Dermis microvascular lymphatic vessel endothelial cell (primary cell): Measurements from ENCODE around the gene FAM76B. TPM values are rescaled to one million over a fixed set of nuclear protein-coding genes. Genes with fewer than 3 reads are reported as not detected.
"Not testable (repeated sequence)": the region's sequence is repeated elsewhere in the genome, so short reads cannot be mapped to it uniquely, and the experiment has no call there.

Experiments used
- DNase-seq, 2 donors: peaks; one replicate each; pipeline versions ENCODE4 v3.0.0 to v3.0.0-alpha.2; 2010; ENCODE audit warnings: low read depth in 2 of 2
- total RNA-seq: library from RNA; depleted of rRNA; stranded (reverse); fragments of >200 nt; gene quantifications from 2 replicates; pipeline ENCODE4 v1.2.1, GENCODE V29; 2014

The FAM76B gene
- total RNA-seq: 17.2 and 18.1 TPM in 2 replicates

DNA sequence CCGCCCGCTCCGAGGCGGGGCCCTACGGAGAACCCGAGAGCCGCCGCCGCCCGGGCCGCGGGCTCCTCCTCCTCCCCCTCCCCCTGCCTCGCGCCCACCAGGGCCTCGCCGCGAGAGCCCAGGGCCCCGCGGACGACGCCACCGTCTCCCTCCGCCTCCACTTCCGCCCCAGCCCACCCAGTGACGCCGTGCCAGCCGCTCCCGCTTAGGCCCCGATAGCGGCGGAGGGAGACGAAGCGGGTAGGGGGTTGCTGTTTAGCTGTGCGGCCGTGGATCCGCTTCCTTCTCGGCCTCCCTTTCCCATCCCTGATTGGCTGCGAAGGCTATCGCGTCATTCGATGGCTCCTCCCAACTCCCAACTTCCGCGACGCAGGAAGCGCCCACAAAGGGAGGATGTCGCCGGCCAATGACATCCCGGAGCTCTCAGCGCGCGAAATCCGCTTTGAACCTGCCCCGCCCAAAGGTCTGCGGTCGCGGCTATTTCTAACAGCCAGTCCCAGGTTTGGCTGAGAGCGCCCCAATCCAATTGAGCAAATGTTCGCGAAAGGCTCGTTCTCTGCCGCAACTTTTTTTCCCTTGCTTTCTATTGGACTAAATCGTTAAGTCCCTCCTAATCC is at the start of gene FAM76B:
Gene FAM76B, minus strand, starts transcription at position 277 of the 617 bp plus-strand sequence. CDS start 304 bp downstream, outside the sequence.
- peak; percentile 98 to 99 for DNase-seq

DNA sequence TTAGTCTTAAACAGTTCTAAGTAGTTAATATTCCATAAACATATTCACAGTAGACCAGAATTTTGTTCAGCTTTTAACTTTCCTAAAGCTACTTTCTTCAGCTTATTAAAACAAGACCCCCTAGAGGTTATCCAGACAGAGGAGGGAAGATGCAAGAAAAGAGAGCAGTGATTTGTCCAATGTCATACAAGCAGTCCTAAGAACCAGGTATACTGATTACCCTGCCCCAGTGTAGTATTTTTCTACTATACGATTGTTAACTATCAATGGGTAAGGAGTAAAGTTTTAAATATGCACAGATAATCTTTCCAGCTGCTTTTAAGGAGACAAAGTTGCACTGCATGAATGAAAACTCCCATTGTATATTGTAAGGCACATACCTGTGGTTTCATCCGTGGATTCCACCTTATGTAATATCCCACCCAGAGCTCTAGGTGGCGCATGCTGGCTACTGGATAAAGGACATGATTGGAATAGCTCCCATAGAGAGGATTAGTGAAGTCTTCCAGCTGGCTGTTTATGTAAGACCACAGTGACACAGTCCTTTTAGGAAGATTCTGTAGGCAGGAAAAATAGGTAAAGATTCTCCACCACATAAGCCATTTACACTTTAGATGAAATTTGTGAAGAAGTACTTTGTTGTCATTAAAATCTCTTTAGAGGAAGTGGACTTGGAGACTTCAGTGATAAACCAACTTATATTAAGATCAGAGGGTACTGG is 46.3 kb upstream of the FAM76B start:
- DNase-seq: peak; percentile 69 to 79

DNA sequence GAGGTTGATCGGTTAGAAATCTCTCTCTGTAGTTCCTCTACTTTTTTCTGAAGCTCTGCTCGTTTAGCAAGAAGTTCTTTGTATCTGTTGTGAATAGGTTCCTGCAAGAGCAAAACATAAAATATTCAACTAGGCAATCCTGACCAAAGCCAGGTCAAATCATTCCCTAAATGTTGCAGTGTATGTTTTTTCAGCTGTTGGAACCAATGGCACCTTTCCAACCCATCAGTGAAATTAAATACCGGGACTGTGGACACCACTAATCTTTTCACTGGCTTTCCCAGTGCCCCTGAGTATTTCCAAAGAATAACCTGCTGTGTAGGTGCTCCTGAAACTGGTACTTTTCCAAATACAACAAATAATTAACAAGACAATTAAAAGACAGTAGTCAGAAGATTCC is 45.8 kb upstream of the FAM76B start:
- peak; percentile 12 to 73 for DNase-seq

- DNase-seq: no peak
These were observed 43.8 kb upstream of the FAM76B start for GRCh38 chr11:95833378-95833777.

GRCh38 chr11:95832763-95833162 is 43.2 kb upstream of the FAM76B start:
- no peak for DNase-seq

GRCh38 chr11:95831198-95831883 is 41.8 kb upstream of the FAM76B start:
- no peak for DNase-seq

DNA sequence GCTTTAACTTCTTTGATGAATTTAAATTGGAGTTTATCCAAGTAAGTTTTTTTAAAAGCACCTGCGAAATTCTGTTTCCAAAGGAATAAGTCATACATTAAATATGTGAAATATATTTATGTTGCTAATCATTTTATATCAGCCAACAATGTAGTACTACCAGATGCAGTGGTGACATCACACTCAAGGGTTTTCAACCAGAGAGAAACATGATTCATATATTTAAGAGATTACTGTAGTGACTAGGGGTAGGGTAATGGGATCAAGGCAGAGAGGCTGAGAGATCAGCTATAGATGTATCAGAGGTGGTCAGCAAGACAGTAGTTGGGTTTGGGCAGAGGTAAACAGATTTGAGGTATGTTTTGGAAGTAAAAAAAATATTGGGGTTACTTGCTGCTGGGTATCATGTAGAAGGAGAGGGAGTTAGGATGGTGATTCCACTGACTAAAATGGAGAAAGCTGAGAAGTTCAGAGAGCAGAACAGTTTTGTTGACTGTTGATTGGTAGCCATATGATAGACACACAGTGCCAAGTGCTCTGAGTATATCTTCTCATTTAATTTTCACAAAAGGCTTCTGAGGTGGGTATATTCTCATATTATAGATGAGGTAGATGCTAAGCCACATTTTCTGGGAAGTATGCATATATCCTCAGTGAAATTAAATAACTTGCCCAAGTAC is 40.1 kb upstream of the FAM76B start:
- DNase-seq: no peak

DNA sequence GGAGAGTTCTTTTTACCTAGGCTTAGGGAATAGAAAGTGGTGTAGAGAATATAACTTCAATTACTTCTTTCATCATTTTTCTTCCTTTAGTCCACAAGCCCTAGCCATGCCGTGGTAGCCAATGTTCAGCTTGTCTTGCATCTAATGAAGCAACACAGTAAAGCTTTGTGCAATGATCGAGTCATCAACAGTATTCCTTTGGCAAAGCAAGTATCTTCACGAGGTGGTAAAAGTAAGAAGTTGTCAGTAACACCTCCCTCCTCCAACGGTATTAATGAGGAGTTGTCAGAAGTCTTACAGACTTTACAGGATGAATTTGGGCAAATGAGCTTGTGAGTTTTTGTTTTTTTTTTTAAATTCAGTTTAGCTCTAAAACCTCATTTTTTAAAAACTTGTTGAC is 38.1 kb upstream of the FAM76B start:
- no peak for DNase-seq

DNA sequence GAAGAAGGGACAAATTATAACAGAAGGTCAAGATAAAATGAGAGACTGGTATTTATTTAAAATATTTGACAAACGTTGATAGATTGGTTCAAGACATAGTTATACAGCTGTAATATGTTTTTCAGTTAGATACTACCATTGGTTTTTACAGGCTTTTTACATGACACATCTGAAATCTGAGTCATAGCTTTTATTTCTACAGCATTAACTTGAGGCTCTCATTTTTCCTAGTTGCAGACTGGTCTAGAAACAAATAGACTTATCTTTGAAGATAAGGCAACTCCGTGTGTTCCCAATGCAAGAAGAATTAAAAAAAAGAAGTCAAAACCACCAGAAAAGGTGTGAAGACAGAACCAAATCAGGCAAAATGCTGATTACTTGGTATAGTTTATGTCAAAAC is 32.1 kb upstream of the FAM76B start:
- DNase-seq: no peak

DNA sequence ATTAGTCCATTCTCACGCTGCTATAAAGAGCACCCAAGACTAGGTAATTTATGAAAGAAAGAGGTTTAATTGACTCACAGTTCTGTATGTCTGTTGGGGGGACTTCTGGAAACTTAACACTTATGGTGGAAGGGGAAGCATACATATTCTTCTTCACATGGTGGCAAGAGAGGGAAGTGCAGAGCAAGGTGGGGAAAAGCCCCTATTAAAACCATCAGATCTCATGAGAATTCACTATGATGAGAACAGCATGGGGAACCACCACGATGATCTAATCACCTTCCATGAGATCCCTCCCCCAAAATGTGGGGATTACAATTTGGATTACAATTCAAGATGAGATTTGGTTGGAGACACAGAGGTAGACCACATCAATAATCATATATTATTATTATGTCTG is 26.5 kb upstream of the FAM76B start:
- no peak for DNase-seq

- DNase-seq: not testable (repeated sequence)
These were observed 21.5 kb upstream of the FAM76B start for GRCh38 chr11:95811052-95811451.

DNA sequence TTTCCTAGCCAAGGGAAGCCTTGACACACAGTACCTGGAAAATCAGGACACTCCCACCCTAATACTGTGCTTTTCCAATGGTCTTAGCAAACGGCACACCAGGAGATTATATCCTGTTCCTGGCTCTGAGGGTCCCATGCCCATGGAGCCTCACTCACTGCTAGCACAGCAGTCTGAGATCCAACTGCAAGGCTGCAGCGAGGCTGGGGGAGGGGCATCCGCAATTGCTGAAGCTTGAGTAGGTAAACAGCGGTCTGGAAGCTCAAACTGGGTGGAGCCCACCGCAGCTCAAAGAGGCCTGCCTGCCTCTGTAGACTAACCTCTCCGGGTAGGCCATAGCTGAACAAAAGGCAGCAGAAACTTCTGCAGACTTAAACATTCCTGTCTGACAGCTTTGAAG is 16.9 kb upstream of the FAM76B start:
- not testable (repeated sequence) for DNase-seq

- no peak for DNase-seq
These were observed 16.3 kb upstream of the FAM76B start for GRCh38 chr11:95805869-95806268.

DNA sequence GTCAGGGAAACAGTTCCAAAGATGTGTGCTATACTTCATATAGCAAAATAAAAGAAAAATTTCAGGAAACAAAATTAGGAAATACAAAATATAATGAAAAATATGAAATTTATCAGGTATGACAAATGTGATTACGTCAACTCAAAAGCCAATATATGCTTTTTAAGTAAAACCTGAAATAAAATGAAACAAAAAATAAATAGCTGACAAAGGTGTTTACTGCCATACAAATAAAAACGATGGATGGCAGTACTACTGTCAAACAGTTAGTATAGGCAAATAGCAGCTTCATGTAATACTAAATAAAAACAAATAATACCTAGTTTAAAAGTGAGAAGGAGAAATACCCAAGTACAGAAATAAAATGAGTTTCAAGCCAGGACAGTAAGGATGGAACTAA is 14.4 kb upstream of the FAM76B start:
- no peak for DNase-seq

DNA sequence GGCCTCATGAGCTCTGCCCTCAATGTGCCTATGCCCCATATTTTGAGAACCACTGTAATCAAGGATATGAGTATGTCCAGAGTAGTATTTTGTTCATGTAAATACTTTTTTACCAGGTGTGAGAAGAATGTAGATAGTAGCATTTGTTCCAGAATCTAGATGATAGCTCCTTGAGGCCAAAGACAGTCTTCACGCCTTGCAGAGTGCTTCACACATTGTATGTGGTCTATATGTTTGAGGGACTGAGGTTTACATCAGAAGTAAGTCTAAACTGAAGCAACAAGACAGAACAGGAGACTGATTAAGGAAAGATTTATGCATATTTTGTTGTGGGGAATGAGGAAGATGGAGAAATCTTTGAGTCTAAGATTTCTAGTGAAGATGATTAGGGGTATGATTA is 13.2 kb upstream of the FAM76B start:
- DNase-seq: no peak

GRCh38 chr11:95800438-95800837 is 10.9 kb upstream of the FAM76B start:
- DNase-seq: no peak

DNA sequence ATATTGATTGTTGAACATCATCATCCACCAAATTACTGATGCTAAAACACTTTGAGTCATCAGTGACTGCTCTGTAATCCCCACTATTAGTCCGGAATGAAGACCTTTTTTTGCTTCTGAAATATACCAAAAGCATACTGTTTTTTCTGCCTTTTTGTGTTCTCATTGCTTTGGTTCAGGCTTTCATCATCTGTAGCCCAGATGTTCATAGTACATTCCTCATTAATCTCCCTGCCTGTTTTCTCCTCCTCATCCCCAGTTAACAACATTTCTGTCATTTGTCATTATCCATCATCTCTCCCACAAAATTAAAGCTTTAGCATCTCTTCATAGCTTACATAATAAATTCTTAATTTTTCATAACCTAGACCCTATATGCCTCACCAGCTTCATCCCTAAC is 10.0 kb upstream of the FAM76B start:
- no peak for DNase-seq

DNA sequence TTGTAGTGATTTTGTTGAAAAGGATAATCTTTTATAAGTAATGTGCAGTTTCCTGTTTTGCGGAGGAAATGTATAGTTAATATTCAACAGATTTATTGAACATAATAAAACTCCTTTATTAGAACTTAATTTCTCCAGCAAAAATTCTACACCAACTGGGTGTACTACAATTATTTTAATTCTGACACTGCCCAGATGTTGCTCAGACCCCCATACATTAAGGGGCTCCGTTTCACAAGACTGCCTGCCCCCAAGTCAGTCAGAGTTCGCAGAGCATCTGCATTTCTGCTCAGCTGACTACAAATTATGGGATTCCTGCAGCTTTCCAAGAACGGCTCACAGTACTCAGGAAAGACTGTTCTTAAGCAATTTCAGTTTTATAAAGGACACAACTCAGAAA is 6.9 kb upstream of the FAM76B start:
- no peak for DNase-seq

DNA sequence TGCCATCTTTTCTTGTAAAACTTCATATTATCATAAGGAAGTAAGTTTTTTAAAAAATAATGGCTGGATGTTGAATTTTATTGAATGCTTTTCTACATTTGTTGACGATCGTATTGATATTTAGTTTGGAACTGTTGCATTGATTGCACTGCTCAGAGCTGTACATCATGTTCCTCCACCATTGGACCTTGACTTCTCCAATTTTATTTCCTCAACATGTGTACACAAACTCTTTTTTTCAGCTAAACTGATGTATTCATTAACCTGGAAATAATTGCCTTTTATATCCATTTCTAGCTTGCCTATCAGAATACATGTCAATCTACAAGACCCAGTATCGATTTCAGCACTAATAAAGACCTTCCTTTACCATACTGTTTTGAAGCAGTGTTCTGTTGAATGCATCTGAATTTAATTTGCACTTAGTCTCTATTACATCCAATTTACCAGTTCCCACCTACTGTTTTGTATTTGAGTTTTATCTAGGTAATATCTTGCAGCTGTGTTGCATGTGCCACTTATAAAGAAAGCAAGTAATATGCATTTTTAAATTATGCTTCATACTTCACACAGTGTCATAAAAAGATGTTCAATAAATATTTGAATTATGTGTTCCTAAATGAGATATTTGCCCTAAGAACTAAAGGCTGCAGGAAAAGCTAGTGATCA is 6.2 kb upstream of the FAM76B start:
- no peak for DNase-seq

DNA sequence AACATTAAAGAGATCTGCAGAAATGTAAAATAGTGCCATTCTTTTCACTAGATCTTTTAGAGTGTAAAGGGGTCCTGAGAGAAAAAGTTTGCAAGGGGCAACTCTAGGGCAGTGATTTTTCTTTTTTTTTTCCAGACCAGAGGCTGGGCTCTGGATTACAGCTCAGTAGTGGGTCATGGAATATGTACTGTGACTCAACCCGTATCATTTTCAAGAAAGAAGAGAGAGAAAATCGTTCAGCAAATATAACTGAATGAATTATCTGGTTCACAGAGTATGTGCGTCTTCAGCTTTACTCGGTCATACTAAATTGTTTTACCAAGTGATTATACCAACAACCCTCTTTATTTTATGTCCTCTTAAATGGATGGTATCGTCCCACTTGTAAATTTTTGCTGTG is 4.5 kb upstream of the FAM76B start:
- no peak for DNase-seq

DNA sequence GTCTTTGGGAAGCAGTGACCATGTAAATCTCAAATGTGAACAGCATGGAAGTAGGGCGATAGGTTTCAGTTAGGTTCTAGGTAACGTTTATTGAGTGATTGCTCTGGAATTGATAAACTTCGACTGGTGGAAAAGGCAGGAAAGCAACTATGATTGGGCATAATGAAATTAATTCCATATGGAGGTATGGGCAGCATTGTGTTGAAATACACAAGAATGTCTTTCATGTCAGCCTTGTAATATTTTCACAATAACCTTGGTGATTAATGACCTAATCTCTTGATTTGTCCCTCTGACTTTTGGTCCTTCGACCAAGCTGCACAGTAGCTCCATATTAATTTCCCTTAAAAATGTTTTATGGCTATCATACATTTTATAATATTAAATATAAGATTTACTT is 3.5 kb upstream of the FAM76B start:
- DNase-seq: no peak

GRCh38 chr11:95792700-95793099 is 3.1 kb upstream of the FAM76B start:
- no peak for DNase-seq
